HEK293 (cell line): ENCODE measurements around the gene CD68.

Experiments
- BCL11A ChIP-seq: fragments of 450-650 bp; formaldehyde crosslinking; IDR thresholded peaks from 2 replicates; pipeline ENCODE4 v1.5.1; 2016; ENCODE audit warnings: low read depth, missing biosample characterization, missing genetic modification characterization
- CTCF ChIP-seq: fragments of 450-650 bp; formaldehyde crosslinking; IDR thresholded peaks from 2 replicates; pipeline ENCODE4 v1.5.1; 2016; ENCODE audit warnings: missing biosample characterization, missing genetic modification characterization
- RBAK ChIP-seq: fragments of 450-650 bp; formaldehyde crosslinking; IDR thresholded peaks from 2 replicates; pipeline ENCODE4 v1.5.1; 2016; ENCODE audit warnings: missing biosample characterization, missing genetic modification characterization
- ZBTB26 ChIP-seq: fragments of 450-650 bp; formaldehyde crosslinking; optimal IDR thresholded peaks from 2 replicates; pipeline ENCODE3; 2016; ENCODE audit warnings: missing biosample characterization, mild to moderate bottlenecking, missing genetic modification characterization
- ZNF558 ChIP-seq: fragments of 450-650 bp; formaldehyde crosslinking; IDR thresholded peaks from 2 replicates; pipeline ENCODE4 v1.5.1; 2016; ENCODE audit warnings: missing biosample characterization, missing genetic modification characterization

- TF ChIP-seq ZNF558 = no peak
- TF ChIP-seq RBAK (tag by site-specific recombination) = no peak
- TF ChIP-seq BCL11A (tag by site-specific recombination) = no peak
- TF ChIP-seq CTCF (tag by site-specific recombination) = no peak
- no peak for TF ChIP-seq ZBTB26 (tag by site-specific recombination)
Observed at GRCh38 chr17:7626307-7626706, 46.9 kb downstream of the CD68 start.
